Bronchial epithelial cell (primary cell): ENCODE measurements around the gene ECE1. TPM values are rescaled to one million over a fixed set of nuclear protein-coding genes. Genes with fewer than 3 reads are reported as not detected.

Experiments used
- DNase-seq: peaks from one replicate; pipeline ENCODE4 v3.0.0-alpha.2; 2010; ENCODE audit warnings: low read depth
- FAIRE-seq: peaks from 2 replicates; lab custom pipeline; 2011; peaks lifted over from hg19 to GRCh38; lab: Jason Lieb, UNC
- H3K27me3 ChIP-seq: 2 replicates; pipeline ENCODE4 v1.5.1; 2011; ENCODE audit warnings: low read length; ENCODE audit not compliant: control insufficient read depth, insufficient read depth
- H3K36me3 ChIP-seq: 2 replicates; pipeline ENCODE4 v1.5.1; 2011; ENCODE audit warnings: low read length; ENCODE audit not compliant: control insufficient read depth, insufficient read depth
- H3K4me3 ChIP-seq: 2 replicates; pipeline ENCODE4 v1.5.1; 2011; ENCODE audit warnings: mild to moderate bottlenecking, low read depth, low read length, control low read depth
- CTCF ChIP-seq: IDR thresholded peaks from 2 replicates; pipeline ENCODE4 v1.5.1; 2011; ENCODE audit warnings: mild to moderate bottlenecking, moderate library complexity, low read length, control low read depth, inconsistent platforms; ENCODE audit not compliant: insufficient read depth, severe bottlenecking
- total RNA-seq: library from RNA; depleted of rRNA; stranded (reverse); fragments of >200 nt; gene quantifications from 2 replicates; pipeline ENCODE4 v1.2.1, GENCODE V29; 2014

The ECE1 gene
- total RNA-seq, 1 donor from 2014 or later: 44.2 TPM

GRCh38 chr1:21293537-21294265 lies 3.4 kb upstream of the ECE1 start:
- FAIRE-seq (peak; percentile 13), DNase-seq (no peak)
- peaks cover under 1% of the 10 kb centered on the region for H3K36me3 ChIP-seq
- no peak for TF ChIP-seq CTCF
- no peak overlapping the region for H3K4me3 ChIP-seq
- H3K27me3 ChIP-seq: no peaks in the 10 kb centered on the region

DNA sequence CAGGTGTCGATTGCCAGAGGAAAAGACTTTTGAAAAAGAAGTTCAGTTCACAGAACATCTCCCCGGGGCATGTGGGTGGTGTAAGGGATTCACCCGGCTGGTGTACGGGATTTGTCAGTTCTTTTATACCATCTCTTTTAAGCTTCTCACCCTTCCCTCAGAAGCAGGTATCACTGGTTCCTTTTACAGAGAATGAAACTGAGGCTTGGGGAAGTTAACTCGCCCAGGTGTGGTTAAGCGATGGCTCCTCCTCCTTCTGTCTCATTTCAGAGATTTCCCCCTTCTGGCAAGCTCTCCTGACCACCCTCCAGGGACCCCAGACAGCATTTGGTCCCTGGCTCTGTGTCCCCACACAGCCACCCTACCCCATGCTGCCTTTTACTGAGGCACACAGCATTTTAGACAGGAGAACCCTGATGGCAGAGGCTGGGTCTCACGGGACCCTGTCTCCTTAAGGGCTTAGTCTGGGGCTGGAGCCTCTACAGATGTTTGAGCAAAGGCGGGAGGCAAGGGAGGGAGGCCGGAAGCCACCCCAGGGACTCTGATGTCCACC lies 2.8 kb upstream of the ECE1 start:
- no peak for DNase-seq
- no peak for TF ChIP-seq CTCF
- no peak for FAIRE-seq
- no peak overlapping the region for H3K4me3 ChIP-seq
- H3K36me3 ChIP-seq: peaks cover 2% of the 10 kb centered on the region
- H3K27me3 ChIP-seq: no peaks in the 10 kb centered on the region

DNA sequence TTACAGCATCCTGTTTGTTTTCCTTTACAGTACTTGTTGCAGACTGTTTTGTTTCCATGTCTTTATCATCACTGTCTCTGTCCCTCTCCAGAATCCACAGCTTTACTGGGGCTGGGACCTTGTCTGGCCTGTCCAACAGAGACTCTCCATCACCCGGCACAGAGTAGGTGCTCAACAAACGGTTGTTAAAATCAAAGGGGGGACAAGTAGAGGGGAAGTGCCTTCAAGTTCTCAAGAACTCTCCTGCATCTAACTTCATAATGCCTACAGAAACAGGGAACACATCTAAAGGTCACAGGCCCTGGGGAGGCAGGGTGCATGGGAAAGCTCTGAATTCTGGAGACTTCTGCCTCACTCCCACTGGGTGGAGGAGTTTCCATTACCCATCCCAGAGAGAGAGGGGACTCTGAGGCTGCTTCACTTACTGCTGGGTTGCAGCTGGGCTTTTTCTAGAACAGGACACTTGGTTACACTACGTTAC lies 2.3 kb upstream of the ECE1 start:
- Histone ChIP-seq H3K27me3 (no peaks in the 10 kb centered on the region), H3K4me3 (no peak overlapping the region), H3K36me3 (peaks cover 2% of the 10 kb centered on the region)
- FAIRE-seq (no peak), DNase-seq (no peak)
- no peak for TF ChIP-seq CTCF

- FAIRE-seq (no peak), DNase-seq (no peak)
- H3K27me3 ChIP-seq: no peaks in the 10 kb centered on the region
- TF ChIP-seq CTCF: no peak
- H3K4me3 ChIP-seq: no peak overlapping the region
- peaks cover 2% of the 10 kb centered on the region for H3K36me3 ChIP-seq
Observed at GRCh38 chr1:21291964-21292363, 1.7 kb upstream of the ECE1 start.

- H3K36me3 ChIP-seq: peaks cover 2% of the 10 kb centered on the region
- no peaks in the 10 kb centered on the region for H3K27me3 ChIP-seq
- FAIRE-seq (no peak), DNase-seq (no peak)
- no peak for TF ChIP-seq CTCF
- no peak overlapping the region for H3K4me3 ChIP-seq
Observed at GRCh38 chr1:21291184-21291583, 921 bp upstream of the ECE1 start.
